ENCODE measurements around the gene HP.

The HP gene

DNA sequence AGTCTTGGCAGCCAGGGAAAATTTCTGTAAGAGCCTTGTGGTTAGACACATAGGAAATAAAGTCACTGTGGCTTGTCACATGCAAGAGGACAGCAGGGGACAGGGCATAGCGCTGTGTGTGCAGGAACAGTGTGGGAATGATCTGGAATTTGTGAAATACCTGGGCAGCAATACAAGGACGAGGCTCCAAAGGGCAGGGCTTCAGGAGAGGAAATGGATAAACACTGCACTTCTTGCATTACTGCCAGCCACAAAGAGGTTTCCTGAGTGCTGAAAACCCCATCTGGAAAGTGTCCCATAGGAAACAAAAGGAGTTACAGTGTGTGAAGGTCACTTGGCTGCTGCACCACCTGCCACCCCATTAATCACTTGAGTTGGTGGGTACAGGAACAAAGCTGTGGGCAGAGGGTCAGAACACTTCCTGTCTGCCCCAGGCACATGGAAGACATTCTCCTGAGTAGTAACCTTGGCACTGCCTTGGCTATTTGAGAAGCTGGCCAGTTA, 12.1 kb upstream of the HP start:
- H3K79me2 ChIP-seq = no peaks in the 10 kb centered on the region
- no peaks in the 10 kb centered on the region for H3K9me3 ChIP-seq (ENCODE audit: control insufficient read depth, low read length)
- no peak overlapping the region for H3K4me2 ChIP-seq (ENCODE audit: low read length)
- no peaks in the 10 kb centered on the region for H3K27me3 ChIP-seq (ENCODE audit: control insufficient read depth, insufficient read depth, low read length)
- H3K9ac ChIP-seq = no peak overlapping the region
- H3K4me1 ChIP-seq = peaks cover 6% of the 10 kb centered on the region
- H3K36me3 ChIP-seq (ENCODE audit: control insufficient read depth, insufficient read depth, low read length) = no peaks in the 10 kb centered on the region
- H3K27ac ChIP-seq = no peak overlapping the region
- no peak overlapping the region for H2AFZ ChIP-seq
- TF ChIP-seq, protein P1, sequence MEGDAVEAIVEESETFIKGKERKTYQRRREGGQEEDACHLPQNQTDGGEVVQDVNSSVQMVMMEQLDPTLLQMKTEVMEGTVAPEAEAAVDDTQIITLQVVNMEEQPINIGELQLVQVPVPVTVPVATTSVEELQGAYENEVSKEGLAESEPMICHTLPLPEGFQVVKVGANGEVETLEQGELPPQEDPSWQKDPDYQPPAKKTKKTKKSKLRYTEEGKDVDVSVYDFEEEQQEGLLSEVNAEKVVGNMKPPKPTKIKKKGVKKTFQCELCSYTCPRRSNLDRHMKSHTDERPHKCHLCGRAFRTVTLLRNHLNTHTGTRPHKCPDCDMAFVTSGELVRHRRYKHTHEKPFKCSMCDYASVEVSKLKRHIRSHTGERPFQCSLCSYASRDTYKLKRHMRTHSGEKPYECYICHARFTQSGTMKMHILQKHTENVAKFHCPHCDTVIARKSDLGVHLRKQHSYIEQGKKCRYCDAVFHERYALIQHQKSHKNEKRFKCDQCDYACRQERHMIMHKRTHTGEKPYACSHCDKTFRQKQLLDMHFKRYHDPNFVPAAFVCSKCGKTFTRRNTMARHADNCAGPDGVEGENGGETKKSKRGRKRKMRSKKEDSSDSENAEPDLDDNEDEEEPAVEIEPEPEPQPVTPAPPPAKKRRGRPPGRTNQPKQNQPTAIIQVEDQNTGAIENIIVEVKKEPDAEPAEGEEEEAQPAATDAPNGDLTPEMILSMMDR (IDR thresholded peaks at IDR 0.05) = no peak
- no peak overlapping the region for H3K4me3 ChIP-seq (ENCODE audit: low read depth, low read length)

DNA sequence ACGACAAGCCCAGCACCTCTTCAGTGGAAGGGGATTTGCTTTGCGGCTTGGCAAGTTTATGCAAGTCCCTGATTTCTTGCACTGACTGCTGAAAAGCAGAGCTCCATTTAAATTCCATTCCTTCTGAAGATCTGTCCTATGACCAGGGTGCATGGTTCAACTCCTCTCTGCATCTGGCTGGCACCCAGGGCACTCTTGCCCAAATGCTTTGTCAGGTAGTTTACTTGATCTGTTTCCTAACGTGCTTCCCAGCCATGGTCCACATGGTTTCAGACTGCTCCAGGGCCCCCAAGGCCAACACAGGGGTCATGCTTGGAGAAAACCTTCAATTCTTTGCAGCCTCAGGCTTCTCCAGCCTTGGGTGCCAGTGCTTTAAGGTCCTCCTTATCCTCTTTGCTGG, 11.2 kb upstream of the HP start:
- Histone ChIP-seq H3K36me3 (ENCODE audit: control insufficient read depth, insufficient read depth, low read length) (no peaks in the 10 kb centered on the region), H3K4me2 (ENCODE audit: low read length) (no peak overlapping the region), H3K9ac (no peak overlapping the region), H3K27me3 (ENCODE audit: control insufficient read depth, insufficient read depth, low read length) (no peaks in the 10 kb centered on the region), H3K9me3 (ENCODE audit: control insufficient read depth, low read length) (no peaks in the 10 kb centered on the region), H3K4me1 (peaks cover 6% of the 10 kb centered on the region), H3K79me2 (no peaks in the 10 kb centered on the region), H3K4me3 (ENCODE audit: low read depth, low read length) (no peak overlapping the region), H2AFZ (no peak overlapping the region), H3K27ac (no peak overlapping the region)
- TF ChIP-seq, protein P1 (IDR thresholded peaks at IDR 0.05) = no peak

DNA sequence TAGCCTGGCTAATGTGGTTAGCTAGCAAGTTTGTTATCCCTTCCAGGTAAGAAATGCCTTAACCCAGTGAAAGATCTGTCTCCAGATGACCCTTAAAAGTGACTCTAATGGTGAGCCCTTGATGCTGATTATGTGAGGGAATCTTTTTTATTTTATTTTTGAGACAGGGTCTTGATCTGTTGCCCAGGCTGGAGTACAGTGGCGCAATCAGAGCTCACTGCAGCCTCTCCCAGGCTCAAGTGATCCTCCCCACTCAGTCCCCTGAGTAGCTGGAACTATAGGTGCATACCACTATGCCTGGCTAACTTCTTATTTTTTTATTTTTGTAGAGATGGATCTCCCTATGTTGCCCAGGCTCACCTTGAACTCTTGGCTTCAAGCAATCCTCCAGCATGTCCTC, 10.8 kb upstream of the HP start:
- H3K27ac ChIP-seq = no peak overlapping the region
- no peaks in the 10 kb centered on the region for H3K79me2 ChIP-seq
- TF ChIP-seq, protein P1 (IDR thresholded peaks at IDR 0.05) = no peak
- no peak overlapping the region for H3K4me2 ChIP-seq (ENCODE audit: low read length)
- no peaks in the 10 kb centered on the region for H3K36me3 ChIP-seq (ENCODE audit: control insufficient read depth, insufficient read depth, low read length)
- no peak overlapping the region for H3K4me3 ChIP-seq (ENCODE audit: low read depth, low read length)
- H3K27me3 ChIP-seq (ENCODE audit: control insufficient read depth, insufficient read depth, low read length) = no peaks in the 10 kb centered on the region
- peaks cover 6% of the 10 kb centered on the region for H3K4me1 ChIP-seq
- H3K9ac ChIP-seq = no peak overlapping the region
- H2AFZ ChIP-seq = no peak overlapping the region
- H3K9me3 ChIP-seq (ENCODE audit: control insufficient read depth, low read length) = no peaks in the 10 kb centered on the region

DNA sequence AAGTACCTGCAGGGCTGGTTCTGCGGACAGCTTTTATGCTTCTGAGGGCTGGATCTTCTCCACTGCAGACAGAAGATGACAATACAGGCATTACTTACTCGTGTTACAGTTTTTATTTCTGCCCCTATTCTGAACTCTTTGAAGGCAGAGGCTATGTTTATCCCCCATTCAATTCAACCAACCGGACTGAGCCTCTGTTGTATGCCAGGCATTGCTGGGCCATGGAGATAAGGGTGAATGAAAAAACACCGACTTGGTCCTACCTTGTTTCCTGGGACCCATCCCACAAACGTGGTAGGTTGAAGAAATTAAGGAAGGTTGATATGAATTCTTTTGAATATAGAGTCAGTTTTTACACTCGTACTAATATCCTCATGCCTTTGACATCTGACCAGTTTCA, 10.0 kb upstream of the HP start:
- H3K4me3 ChIP-seq (ENCODE audit: low read depth, low read length) = no peak overlapping the region

More for the DNA sequence above, 10.0 kb upstream of the HP start:
- Histone ChIP-seq H2AFZ (peak overlapping the region; percentile 34), H3K27me3 (ENCODE audit: control insufficient read depth, insufficient read depth, low read length) (no peaks in the 10 kb centered on the region), H3K4me2 (ENCODE audit: low read length) (no peak overlapping the region), H3K36me3 (ENCODE audit: control insufficient read depth, insufficient read depth, low read length) (no peaks in the 10 kb centered on the region), H3K79me2 (no peaks in the 10 kb centered on the region), H3K9ac (no peak overlapping the region), H3K27ac (peak overlapping the region; percentile 5), H3K9me3 (ENCODE audit: control insufficient read depth, low read length) (no peaks in the 10 kb centered on the region), H3K4me1 (peaks cover 6% of the 10 kb centered on the region)
- TF ChIP-seq, protein P1 (IDR thresholded peaks at IDR 0.05) = no peak

Data from parathyroid adenoma (tissue), 2 donors.